Measurements from ENCODE around the gene GDA. TPM values are rescaled to one million over a fixed set of nuclear protein-coding genes. Genes with fewer than 3 reads are reported as not detected.

GDA gene
- total RNA-seq, result 1 to 10 TPM in 3 of 5 donors, not detected in 2; 4.4 to 7.5 (median 6.4) TPM
- polyA plus RNA-seq, result 1 to 10 TPM in 1 of 3 donors, under 1 TPM in 2; 0.25 to 2.6 (median 0.35) TPM
- long read RNA-seq, donor 1, full-length matches to known transcripts, result 1 of 7 reads
- long read RNA-seq, donor 1, partial matches to known transcripts, result 6 of 7 reads
- long read RNA-seq, donor 1, other reads (novel, unspliced or antisense), result 0 of 7 reads
- long read RNA-seq, donor 2, full-length matches to known transcripts, result 1 of 1 reads
- long read RNA-seq, donor 2, partial matches to known transcripts, result 0 of 1 reads
- long read RNA-seq, donor 2, other reads (novel, unspliced or antisense), result 0 of 1 reads
- long read RNA-seq, donor 3, result 0 reads
- long read RNA-seq, donor 4, result 0 reads
- long read RNA-seq, donor 5, result 0 reads
- long read RNA-seq, donor 6, result 0 reads
- long read RNA-seq, donor 7, result 0 reads
- long read RNA-seq, donor 8, result 0 reads
- long read RNA-seq, donor 9, result 0 reads
- long read RNA-seq, donor 10, result 0 reads

- TF ChIP-seq POLR2A (IDR thresholded peaks at IDR 0.05) (no peak), POLR2AphosphoS5 (IDR thresholded peaks at IDR 0.05) (no peak)
- Histone ChIP-seq H3K27ac (no peak within 1 kb of the TSS), H3K4me3 (peak within 1 kb of the TSS; percentile 25 to 47 (median 32)), H3K27me3 (peaks cover 3 to 39% (median 15%) of the 10 kb centered on the region in 3 donors), H3K9me3 (no peaks in the 10 kb centered on the region), H3K4me1 (peaks cover 7 to 13% (median 10%) of the 10 kb centered on the region in 4 donors), H3K36me3 (no peaks in the 10 kb centered on the region)
- intact Hi-C loops (cut with DNase I; ENCODE audit: low total_unique reads), result no loop called here
- 3 to 5% (median 3%) methylated on average over 38 to 70 of the region's 70 CpGs for WGBS, 5 donors
- peak; percentile 28 to 52 for DNase-seq
Observed at GRCh38 chr9:72149231-72149975, at the start of gene GDA. Gene GDA, plus strand, starts transcription at chr9:72149440. Its CDS starts 120 bp downstream, at chr9:72149560.

DNA sequence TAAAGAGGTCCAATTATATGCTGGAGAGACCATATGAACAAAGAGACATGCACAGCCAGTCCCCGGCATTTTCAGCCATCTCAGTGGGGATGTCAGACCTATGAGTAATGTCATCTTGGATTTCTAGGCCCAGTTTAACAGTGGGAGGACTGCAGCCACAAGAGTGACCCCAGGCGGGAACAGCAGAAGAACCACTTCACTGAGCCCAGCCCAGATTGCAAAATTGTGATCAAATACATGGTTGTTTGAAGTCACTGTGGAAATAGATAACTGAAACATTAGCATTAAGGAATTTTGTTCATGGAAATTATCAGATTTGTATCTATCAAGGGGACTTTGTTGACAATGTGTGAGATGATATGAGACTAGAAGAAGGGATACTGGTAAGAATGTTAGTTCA is 46.7 kb upstream of the GDA start:
- whole genome bisulfite sequencing, 5 donors, result 86 to 91% (median 88%) methylated on average over 2 of the region's 2 CpGs
- TF ChIP-seq POLR2AphosphoS5 (IDR thresholded peaks at IDR 0.05) (no peak), EP300 (IDR thresholded peaks at IDR 0.05) (no peak), POLR2A (IDR thresholded peaks at IDR 0.05) (no peak)
- TF ChIP-seq, protein P1, sequence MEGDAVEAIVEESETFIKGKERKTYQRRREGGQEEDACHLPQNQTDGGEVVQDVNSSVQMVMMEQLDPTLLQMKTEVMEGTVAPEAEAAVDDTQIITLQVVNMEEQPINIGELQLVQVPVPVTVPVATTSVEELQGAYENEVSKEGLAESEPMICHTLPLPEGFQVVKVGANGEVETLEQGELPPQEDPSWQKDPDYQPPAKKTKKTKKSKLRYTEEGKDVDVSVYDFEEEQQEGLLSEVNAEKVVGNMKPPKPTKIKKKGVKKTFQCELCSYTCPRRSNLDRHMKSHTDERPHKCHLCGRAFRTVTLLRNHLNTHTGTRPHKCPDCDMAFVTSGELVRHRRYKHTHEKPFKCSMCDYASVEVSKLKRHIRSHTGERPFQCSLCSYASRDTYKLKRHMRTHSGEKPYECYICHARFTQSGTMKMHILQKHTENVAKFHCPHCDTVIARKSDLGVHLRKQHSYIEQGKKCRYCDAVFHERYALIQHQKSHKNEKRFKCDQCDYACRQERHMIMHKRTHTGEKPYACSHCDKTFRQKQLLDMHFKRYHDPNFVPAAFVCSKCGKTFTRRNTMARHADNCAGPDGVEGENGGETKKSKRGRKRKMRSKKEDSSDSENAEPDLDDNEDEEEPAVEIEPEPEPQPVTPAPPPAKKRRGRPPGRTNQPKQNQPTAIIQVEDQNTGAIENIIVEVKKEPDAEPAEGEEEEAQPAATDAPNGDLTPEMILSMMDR (IDR thresholded peaks at IDR 0.05), result no peak

GRCh38 chr9:72113056-72113455 is 36.2 kb upstream of the GDA start:
- WGBS, 5 donors, result 88 to 92% (median 90%) methylated on average over 2 of the region's 2 CpGs
- Histone ChIP-seq H3K4me1 (no peaks in the 10 kb centered on the region), H3K36me3 (no peaks in the 10 kb centered on the region), H3K9me3 (no peaks in the 10 kb centered on the region), H3K27me3 (no peaks in the 10 kb centered on the region), H3K4me3 (no peak overlapping the region), H3K27ac (no peak overlapping the region)
- intact Hi-C loops (cut with DNase I; ENCODE audit: low total_unique reads), result no loop called here
- TF ChIP-seq, protein P1 (IDR thresholded peaks at IDR 0.05), result no peak
- no peak for TF ChIP-seq POLR2AphosphoS5 (IDR thresholded peaks at IDR 0.05)
- no peak for TF ChIP-seq POLR2A (IDR thresholded peaks at IDR 0.05)
- no peak for TF ChIP-seq EP300 (IDR thresholded peaks at IDR 0.05)
- no peak for DNase-seq

More for the DNA sequence above, 46.7 kb upstream of the GDA start:
- H3K9me3 ChIP-seq, result peaks cover 0 to 6% (median 2%) of the 10 kb centered on the region in 4 donors
- no peak overlapping the region for H3K27ac ChIP-seq
- no peaks in the 10 kb centered on the region for H3K27me3 ChIP-seq
- H3K4me1 ChIP-seq, result no peaks in the 10 kb centered on the region
- H3K36me3 ChIP-seq, result no peaks in the 10 kb centered on the region
- intact Hi-C loops (cut with DNase I; ENCODE audit: low total_unique reads), result no loop called here
- H3K4me3 ChIP-seq, result no peak overlapping the region
- no peak for DNase-seq

DNA sequence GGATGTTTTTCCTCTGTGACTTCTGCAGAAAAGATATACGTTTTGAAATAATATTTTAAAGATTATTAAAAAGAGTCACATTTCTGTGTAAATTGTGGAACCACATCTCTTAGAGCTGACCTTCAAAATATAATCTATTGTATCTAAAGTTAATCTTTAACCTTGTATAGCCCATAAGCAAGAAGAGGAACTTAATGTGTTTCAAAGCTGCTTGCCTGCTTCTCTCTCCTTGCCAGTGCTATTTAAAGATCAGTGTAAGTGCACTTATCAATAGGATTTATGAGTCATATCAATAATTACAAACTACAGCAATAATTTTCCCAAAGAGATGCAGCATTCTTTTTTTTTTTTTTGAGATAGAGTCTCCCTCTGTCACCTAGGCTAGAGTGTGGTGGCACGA is 29.4 kb upstream of the GDA start:
- intact Hi-C loops (cut with DNase I; ENCODE audit: low total_unique reads), result no loop called here
- no peaks in the 10 kb centered on the region for H3K36me3 ChIP-seq
- TF ChIP-seq POLR2A (IDR thresholded peaks at IDR 0.05) (no peak), EP300 (IDR thresholded peaks at IDR 0.05) (no peak), POLR2AphosphoS5 (IDR thresholded peaks at IDR 0.05) (no peak)
- TF ChIP-seq, protein P1 (IDR thresholded peaks at IDR 0.05), result no peak
- no peak overlapping the region for H3K4me3 ChIP-seq
- H3K27ac ChIP-seq, result no peak overlapping the region
- H3K27me3 ChIP-seq, result no peaks in the 10 kb centered on the region
- no peak for DNase-seq
- 20 to 51% (median 38%) methylated on average over 2 of the region's 2 CpGs for WGBS, 5 donors
- H3K4me1 ChIP-seq, result no peaks in the 10 kb centered on the region
- H3K9me3 ChIP-seq, result no peaks in the 10 kb centered on the region
